Measurements from ENCODE around the gene AUNIP.
"Not testable (repeated sequence)": the region's sequence is repeated elsewhere in the genome, so short reads cannot be mapped to it uniquely, and the experiment has no call there.

Gene AUNIP

GRCh38 chr1:25863486-25864262 lies 4.4 kb upstream of the AUNIP start:
- no peak for DNase-seq

- no peak for DNase-seq
Measured at GRCh38 chr1:25862785-25863485, 3.7 kb upstream of the AUNIP start.

- DNase-seq: no peak
Measured at GRCh38 chr1:25861316-25862286, 2.3 kb upstream of the AUNIP start.

GRCh38 chr1:25858494-25858893 lies 763 bp downstream of the AUNIP start:
- DNase-seq: no peak

GRCh38 chr1:25856856-25857255 lies 2.4 kb downstream of the AUNIP start:
- no peak for DNase-seq

- DNase-seq: no peak
Measured at GRCh38 chr1:25854554-25854953, 4.7 kb downstream of the AUNIP start.

- no peak for DNase-seq
Measured at GRCh38 chr1:25848531-25848930, 10.7 kb downstream of the AUNIP start.

- no peak for DNase-seq
Measured at GRCh38 chr1:25847929-25848328, 11.3 kb downstream of the AUNIP start.

- no peak for DNase-seq
Measured at GRCh38 chr1:25845664-25846063, 13.6 kb downstream of the AUNIP start.

- DNase-seq: no peak
Measured at GRCh38 chr1:25844536-25845337, 14.5 kb downstream of the AUNIP start.

GRCh38 chr1:25843483-25843882 lies 15.8 kb downstream of the AUNIP start:
- DNase-seq: no peak

GRCh38 chr1:25839808-25840207 lies 19.4 kb downstream of the AUNIP start:
- DNase-seq: not testable (repeated sequence)

- DNase-seq: peak; percentile 25
Measured at GRCh38 chr1:25837262-25837875, 21.9 kb downstream of the AUNIP start.

GRCh38 chr1:25836695-25837094 lies 22.6 kb downstream of the AUNIP start:
- DNase-seq: no peak

GRCh38 chr1:25834894-25835293 lies 24.4 kb downstream of the AUNIP start:
- DNase-seq: no peak

GRCh38 chr1:25833158-25833557 lies 26.1 kb downstream of the AUNIP start:
- no peak for DNase-seq

GRCh38 chr1:25832336-25833037 lies 26.8 kb downstream of the AUNIP start:
- no peak for DNase-seq

GRCh38 chr1:25831569-25832196 lies 27.6 kb downstream of the AUNIP start:
- no peak for DNase-seq

- no peak for DNase-seq
Measured at GRCh38 chr1:25829046-25829445, 30.2 kb downstream of the AUNIP start.

- DNase-seq: no peak
Measured at GRCh38 chr1:25828491-25828890, 30.8 kb downstream of the AUNIP start.

- DNase-seq: no peak
Measured at GRCh38 chr1:25826571-25826970, 32.7 kb downstream of the AUNIP start.

Data from NCI-H1694 (cell line).